Mucosa of rectum (tissue), 2 donors: ENCODE measurements around the gene NUP107.
"Not testable (repeated sequence)": the region's sequence is repeated elsewhere in the genome, so short reads cannot be mapped to it uniquely, and the experiment has no call there.

Experiments
- H3K27ac ChIP-seq, 2 donors: one replicate each; pipeline ENCODE4 v1.7.0; 2013; ENCODE audit warnings: inconsistent platforms in 2 of 2, low read depth in 2 of 2, low read length in 2 of 2
- H3K27me3 ChIP-seq, 2 donors: one replicate each; pipeline ENCODE4 v1.7.0; 2013; ENCODE audit warnings: low read length in 2 of 2; ENCODE audit not compliant: control insufficient read depth in 2 of 2, insufficient read depth in 2 of 2
- H3K36me3 ChIP-seq, 2 donors: one replicate each; pipeline ENCODE4 v1.7.0; 2013; ENCODE audit warnings: low read length in 2 of 2; ENCODE audit not compliant: control insufficient read depth in 2 of 2, insufficient read depth in 2 of 2
- H3K4me1 ChIP-seq, 2 donors: one replicate each; pipeline ENCODE4 v1.7.0; 2013; ENCODE audit warnings: low read length in 2 of 2, mild to moderate bottlenecking in 1 of 2; ENCODE audit not compliant: control insufficient read depth in 2 of 2, insufficient read depth in 2 of 2
- H3K4me3 ChIP-seq, 2 donors: one replicate each; pipeline ENCODE4 v1.7.0; 2013; ENCODE audit warnings: low read length in 2 of 2
- H3K9ac ChIP-seq, 2 donors: one replicate each; pipeline ENCODE4 v1.7.0; 2013; ENCODE audit warnings: low read length in 2 of 2, low read depth in 1 of 2, mild to moderate bottlenecking in 1 of 2
- H3K9me3 ChIP-seq, 2 donors: one replicate each; pipeline ENCODE4 v1.7.0; 2013; ENCODE audit warnings: low read length in 2 of 2; ENCODE audit not compliant: control insufficient read depth in 2 of 2
- donor health status: healthy.
- donor health status: Normal muscosa, but diverticular disease.

The NUP107 gene

GRCh38 chr12:68667291-68667690 lies 19.5 kb upstream of the NUP107 start:
- H3K36me3 ChIP-seq, result peaks cover 0 to 3% of the 10 kb centered on the region in 2 donors
- H3K9ac ChIP-seq, result no peak overlapping the region
- H3K9me3 ChIP-seq, result no peaks in the 10 kb centered on the region
- H3K4me3 ChIP-seq, result no peak overlapping the region
- no peak overlapping the region for H3K27ac ChIP-seq
- H3K4me1 ChIP-seq, result no peaks in the 10 kb centered on the region
- peaks cover 0 to 3% of the 10 kb centered on the region in 2 donors for H3K27me3 ChIP-seq

GRCh38 chr12:68667896-68668295 lies 18.9 kb upstream of the NUP107 start:
- no peak overlapping the region for H3K27ac ChIP-seq
- no peaks in the 10 kb centered on the region for H3K9me3 ChIP-seq
- H3K27me3 ChIP-seq, result peaks cover 0 to 3% of the 10 kb centered on the region in 2 donors
- no peak overlapping the region for H3K4me3 ChIP-seq
- H3K9ac ChIP-seq, result no peak overlapping the region
- H3K4me1 ChIP-seq, result no peaks in the 10 kb centered on the region
- peaks cover 0 to 3% of the 10 kb centered on the region in 2 donors for H3K36me3 ChIP-seq

- no peak overlapping the region for H3K27ac ChIP-seq
Observed at GRCh38 chr12:68671179-68671578, 15.6 kb upstream of the NUP107 start.

GRCh38 chr12:68673788-68674187 lies 13.0 kb upstream of the NUP107 start:
- peaks cover 0 to 3% of the 10 kb centered on the region in 2 donors for H3K27me3 ChIP-seq
- no peak overlapping the region for H3K4me3 ChIP-seq
- no peaks in the 10 kb centered on the region for H3K9me3 ChIP-seq
- H3K4me1 ChIP-seq, result no peaks in the 10 kb centered on the region
- no peak overlapping the region for H3K9ac ChIP-seq
- H3K27ac ChIP-seq, result no peak overlapping the region
- no peaks in the 10 kb centered on the region for H3K36me3 ChIP-seq

More at GRCh38 chr12:68671179-68671578, 15.6 kb upstream of the NUP107 start:
- Histone ChIP-seq H3K36me3 (no peaks in the 10 kb centered on the region), H3K4me1 (no peaks in the 10 kb centered on the region), H3K9ac (no peak overlapping the region), H3K27me3 (peaks cover 0 to 3% of the 10 kb centered on the region in 2 donors), H3K9me3 (no peaks in the 10 kb centered on the region), H3K4me3 (no peak overlapping the region)

GRCh38 chr12:68674376-68674775 lies 12.4 kb upstream of the NUP107 start:
- no peak overlapping the region for H3K4me3 ChIP-seq
- no peaks in the 10 kb centered on the region for H3K4me1 ChIP-seq
- H3K36me3 ChIP-seq, result no peaks in the 10 kb centered on the region
- H3K27ac ChIP-seq, result no peak overlapping the region
- H3K27me3 ChIP-seq, result peaks cover 0 to 3% of the 10 kb centered on the region in 2 donors
- no peaks in the 10 kb centered on the region for H3K9me3 ChIP-seq
- no peak overlapping the region for H3K9ac ChIP-seq

- Histone ChIP-seq H3K27ac (no peak overlapping the region), H3K4me1 (no peaks in the 10 kb centered on the region), H3K27me3 (peaks cover 0 to 3% of the 10 kb centered on the region in 2 donors), H3K9ac (no peak overlapping the region), H3K4me3 (no peak overlapping the region), H3K36me3 (no peaks in the 10 kb centered on the region), H3K9me3 (no peaks in the 10 kb centered on the region)
Observed at GRCh38 chr12:68675101-68675842, 11.5 kb upstream of the NUP107 start.

- H3K9me3 ChIP-seq, H3K4me1 ChIP-seq, H3K9ac ChIP-seq, H3K27ac ChIP-seq, H3K27me3 ChIP-seq, H3K36me3 ChIP-seq: not testable (repeated sequence)
- H3K4me3 ChIP-seq, result peak overlapping the region in 1 of 2 donors; percentile 57
Observed at GRCh38 chr12:68676854-68677253, 9.9 kb upstream of the NUP107 start.

- H3K27me3 ChIP-seq, result no peaks in the 10 kb centered on the region
- H3K36me3 ChIP-seq, result peaks cover 6 to 8% of the 10 kb centered on the region in 2 donors
- no peaks in the 10 kb centered on the region for H3K9me3 ChIP-seq
- peaks cover 8 to 15% of the 10 kb centered on the region in 2 donors for H3K4me1 ChIP-seq
- peak overlapping the region; percentile 86 to 99 for H3K4me3 ChIP-seq
- H3K9ac ChIP-seq, result peak overlapping the region; percentile 66 to 91
- peak overlapping the region; percentile 79 to 92 for H3K27ac ChIP-seq
Observed at GRCh38 chr12:68686262-68686594, 550 bp upstream of the NUP107 start.

GRCh38 chr12:68695454-68695853 lies 8.7 kb downstream of the NUP107 start:
- Histone ChIP-seq H3K27me3 (no peaks in the 10 kb centered on the region), H3K36me3 (peaks cover 41 to 47% of the 10 kb centered on the region in 2 donors), H3K9ac (no peak overlapping the region), H3K27ac (no peak overlapping the region), H3K4me3 (no peak overlapping the region), H3K4me1 (no peaks in the 10 kb centered on the region), H3K9me3 (no peaks in the 10 kb centered on the region)

GRCh38 chr12:68699486-68699885 lies 12.7 kb downstream of the NUP107 start:
- Histone ChIP-seq H3K27me3 (no peaks in the 10 kb centered on the region), H3K27ac (no peak overlapping the region), H3K9me3 (no peaks in the 10 kb centered on the region), H3K4me1 (no peaks in the 10 kb centered on the region), H3K36me3 (peaks cover 31 to 38% of the 10 kb centered on the region in 2 donors), H3K9ac (no peak overlapping the region), H3K4me3 (no peak overlapping the region)
